Measurements from ENCODE around the gene GPR82. TPM values are rescaled to one million over a fixed set of nuclear protein-coding genes. Genes with fewer than 3 reads are reported as not detected.
A peak's percentile ranks its signal among the peaks of the same experiment; 100 is the strongest.
"Not testable (repeated sequence)": the region's sequence is repeated elsewhere in the genome, so short reads cannot be mapped to it uniquely, and the experiment has no call there.

The GPR82 gene
- total and polyA plus RNA-seq, 2 of the 8 experiments (the other 6 are each of a cell fraction or from before 2014, with no cell fraction given), result not detected

- TF ChIP-seq BACH1 (IDR thresholded peaks at IDR 0.05; ENCODE audit: low read length), result 0 out of 2 replicates have a peak, but pooled peaks have one; percentile 10
- no peak for TF ChIP-seq PHF8 (conservative IDR thresholded peaks at IDR 0.05; ENCODE audit: low read depth, low read length)
- 0 out of 2 replicates have a peak, but pooled peaks have one; percentile 30 for TF ChIP-seq MAX (IDR thresholded peaks at IDR 0.05)
- no peak for TF ChIP-seq SRF (IDR thresholded peaks at IDR 0.05; ENCODE audit: low read depth, low read length)
- no peak for TF ChIP-seq RNF2 (IDR thresholded peaks at IDR 0.05; ENCODE audit: borderline replicate concordance, low read depth, low read length, missing control alignments, poor library complexity, severe bottlenecking)
Observed at GRCh38 chrX:41718481-41719235, 5.3 kb upstream of the GPR82 start (continued).

DNA sequence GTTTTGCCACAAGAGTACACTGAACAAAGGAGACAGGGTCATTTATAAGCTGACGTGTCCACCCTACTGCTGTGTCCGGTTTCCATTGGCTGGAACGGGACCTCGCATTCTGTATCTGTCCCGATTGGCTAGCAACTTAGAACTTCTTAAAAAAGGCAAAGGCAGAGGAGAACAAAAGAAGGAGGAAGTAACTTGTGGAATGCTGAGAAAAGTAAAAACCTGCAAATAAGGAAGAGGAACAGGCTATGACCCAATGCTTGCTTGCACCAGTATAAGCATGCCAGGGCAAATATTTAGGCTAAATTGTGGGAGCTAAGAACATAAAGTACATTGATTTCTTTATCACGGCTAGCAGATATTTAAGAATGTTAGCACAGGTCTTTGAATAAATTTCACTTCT, 4.4 kb upstream of the GPR82 start:
- H2BK20ac ChIP-seq (ENCODE audit: low read length); H3K14ac ChIP-seq (ENCODE audit: insufficient read length); H3K4me2 ChIP-seq (ENCODE audit: insufficient read depth in 1 of 2, low read depth in 2 of 2, low read length in 2 of 2); H3K79me2 ChIP-seq (ENCODE audit: control insufficient read depth in 1 of 2, insufficient read depth in 2 of 2, low read length in 2 of 2); H3K56ac ChIP-seq (replicated peaks; ENCODE audit: insufficient read length, low read depth, low read length); H3K4me3 ChIP-seq (ENCODE audit: extremely low read depth in 1 of 4, insufficient read depth in 2 of 4, low read depth in 3 of 4, low read length in 4 of 4); H2BK5ac ChIP-seq (ENCODE audit: low read depth, low read length); H4K91ac ChIP-seq (replicated peaks; ENCODE audit: insufficient read length, low read length); H3K27me3 ChIP-seq (replicated peaks in 1 of 4; ENCODE audit: control insufficient read depth in 3 of 4, extremely low read depth in 1 of 4, insufficient read depth in 3 of 4, low read length in 3 of 4); H4K20me1 ChIP-seq (replicated peaks in 1 of 2; ENCODE audit: control insufficient read depth in 1 of 2, insufficient read depth in 2 of 2, low read length in 2 of 2); H3K36me3 ChIP-seq (ENCODE audit: control insufficient read depth in 2 of 4, insufficient read depth in 4 of 4, low read length in 3 of 4); FAIRE-seq; POLR2A ChIA-PET (ENCODE audit: partially characterized antibody); CTCF ChIA-PET (ENCODE audit: partially characterized antibody); H4K8ac ChIP-seq (ENCODE audit: extremely low read depth, insufficient read depth, low read length); H2BK12ac ChIP-seq (ENCODE audit: low read depth, low read length); H2AFZ ChIP-seq (ENCODE audit: low read length); H3K9me3 ChIP-seq (ENCODE audit: insufficient read depth in 2 of 2, low read depth in 1 of 2, low read length in 1 of 2); H3K9ac ChIP-seq (replicated peaks in 1 of 4; ENCODE audit: extremely low read depth in 1 of 4, low read depth in 3 of 4, low read length in 3 of 4); H3K18ac ChIP-seq (ENCODE audit: extremely low read depth, low read length); H2BK15ac ChIP-seq (ENCODE audit: low read length); H3K23ac ChIP-seq (ENCODE audit: insufficient read length); DNase-seq (ENCODE audit: low read depth in 1 of 2, low spot score in 2 of 2); H4K5ac ChIP-seq (ENCODE audit: insufficient read length, low read depth, low read length); H3K23me2 ChIP-seq (ENCODE audit: low read depth, low read length); H3K4ac ChIP-seq (replicated peaks; ENCODE audit: insufficient read length, low read depth, low read length); H3K79me1 ChIP-seq (ENCODE audit: low read depth, low read length); H2AK5ac ChIP-seq (ENCODE audit: low read depth, low read length); H2BK120ac ChIP-seq (replicated peaks; ENCODE audit: low read depth, low read length): not testable (repeated sequence)
- H3K27ac ChIP-seq (ENCODE audit: low read depth, low read length), result peak overlapping the region; percentile 88; the same call in 1 of the 2 replicates
- 71% methylated on average over 6 of the region's 6 CpGs; no CpG with 5 or more reads in 1 of the 2 experiments for WGBS, 2 experiments (ENCODE audit: extremely low coverage in 1 of 2, insufficient coverage in 1 of 2, insufficient read length in 1 of 2, insufficient replicate concordance in 2 of 2, low coverage in 1 of 2, low lambda C conversion rate in 2 of 2, missing lambda C conversion rate in 1 of 2)
- H3K4me1 ChIP-seq (replicated peaks in 1 of 4; ENCODE audit: control insufficient read depth in 3 of 4, insufficient read depth in 4 of 4, low read length in 3 of 4), result peaks cover 0 to 13% (median 3%) of the 10 kb centered on the region in 4 experiments; a peak in 5 of 7 replicates

All from H1 (cell line).